ENCODE measurements around the gene RABGGTA.

GRCh38 chr14:24256960-24257359 is 14.4 kb downstream of the RABGGTA start:
- TF ChIP-seq CTCF (IDR thresholded peaks at IDR 0.05) (no peak), POLR2A (IDR thresholded peaks at IDR 0.05) (no peak)

Data from right lobe of liver (tissue), 4 donors.